Activated CD4-positive, CD25-positive, alpha-beta regulatory T cell treated with anti-CD3 and anti-CD28 coated beads, Interleukin-2, amount 50 U/mL, for 72 hours (primary cell): ENCODE data around the gene TGFA.

Source experiments
- DNase-seq: peaks from one replicate; pipeline ENCODE4 v3.0.0; 2021

Gene TGFA

GRCh38 chr2:70411483-70412125 is 142.0 kb downstream of the TGFA start:
- no peak for DNase-seq

GRCh38 chr2:70403267-70404053 is 150.2 kb downstream of the TGFA start:
- DNase-seq: no peak

GRCh38 chr2:70400539-70400938 is 153.1 kb downstream of the TGFA start:
- DNase-seq: no peak

- DNase-seq: no peak
Observed at GRCh38 chr2:70399046-70399445, 154.6 kb downstream of the TGFA start.
